GM12872 (cell line): ENCODE measurements around the gene CLNK.

Source experiments
- CTCF ChIP-seq: IDR thresholded peaks from 3 replicates; pipeline ENCODE4 v1.5.1; 2011; ENCODE audit warnings: low read depth, mild to moderate bottlenecking, low read length, moderate library complexity; ENCODE audit not compliant: insufficient read depth

CLNK gene

GRCh38 chr4:10715696-10716095 lies 31.1 kb upstream of the CLNK start:
- TF ChIP-seq CTCF = no peak

GRCh38 chr4:10715135-10715534 lies 30.6 kb upstream of the CLNK start:
- no peak for TF ChIP-seq CTCF

DNA sequence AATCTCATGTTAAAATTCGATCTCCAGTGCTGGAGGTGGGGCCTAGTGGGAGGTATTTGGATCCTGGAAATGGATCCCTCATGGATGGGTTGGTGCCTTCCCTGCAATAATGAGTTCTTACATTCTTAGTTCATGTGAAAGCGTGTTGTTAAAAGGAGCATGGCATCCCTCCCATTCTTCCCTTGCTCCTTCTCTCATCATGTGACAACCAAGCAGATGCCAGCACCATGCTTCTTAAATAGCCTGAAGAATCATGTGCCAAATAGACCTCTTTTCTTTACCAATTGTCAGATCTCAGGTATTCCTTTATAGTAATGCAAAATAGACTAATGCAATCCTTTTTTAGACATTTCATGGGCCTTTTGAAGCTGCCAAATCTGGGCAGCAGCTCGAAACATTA lies 29.0 kb upstream of the CLNK start:
- no peak for TF ChIP-seq CTCF

DNA sequence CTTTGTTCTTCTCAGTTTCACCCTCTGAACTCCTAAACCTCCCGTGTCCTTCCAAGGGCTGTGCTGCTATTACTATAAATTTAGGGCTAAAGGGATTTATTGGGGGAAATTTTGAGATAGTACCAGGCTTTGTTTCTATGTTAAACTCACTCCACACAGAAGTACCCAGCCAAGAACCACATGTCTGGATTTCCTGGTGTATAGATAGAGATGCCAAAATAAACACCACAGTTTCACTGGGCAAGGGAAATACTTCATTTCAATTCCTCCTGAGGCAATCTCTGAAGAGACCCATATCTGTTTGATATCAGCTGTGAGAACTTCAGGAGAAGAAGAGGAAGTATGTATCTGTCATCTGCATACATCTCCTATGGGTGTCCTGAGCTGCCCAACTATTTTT lies 21.7 kb upstream of the CLNK start:
- TF ChIP-seq CTCF = no peak

- TF ChIP-seq CTCF = no peak
These were observed 19.9 kb upstream of the CLNK start for GRCh38 chr4:10704430-10704810.

DNA sequence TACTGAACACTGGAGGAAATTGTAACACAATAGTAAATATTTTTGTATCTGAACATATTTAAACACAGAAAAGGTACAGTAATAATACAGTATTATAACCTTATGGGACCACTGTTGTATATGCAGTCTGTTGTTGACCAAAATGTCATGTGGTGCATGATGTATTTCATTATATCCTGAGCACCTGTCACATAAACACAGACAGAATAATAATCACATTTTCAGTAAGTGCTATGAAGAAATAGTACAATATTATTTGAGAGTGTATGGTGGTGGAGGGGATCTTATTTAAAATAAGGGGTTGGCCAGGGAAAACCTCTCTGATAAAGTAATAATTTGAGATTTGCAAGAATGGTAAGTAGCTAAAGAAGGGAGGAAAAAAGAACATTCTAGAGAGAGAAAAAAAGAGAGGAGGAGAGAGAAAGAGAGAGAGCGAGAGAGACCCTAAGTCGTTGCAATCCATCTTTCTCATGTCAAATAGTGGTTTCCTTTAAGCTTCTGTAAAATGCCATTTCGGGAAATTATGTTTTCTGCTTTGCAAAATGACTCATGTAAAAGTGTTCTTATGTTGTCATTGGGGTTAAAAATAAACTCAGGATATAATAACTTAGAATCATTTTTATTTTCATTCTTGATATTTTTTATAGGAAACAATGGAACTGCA lies 19.3 kb upstream of the CLNK start:
- no peak for TF ChIP-seq CTCF

DNA sequence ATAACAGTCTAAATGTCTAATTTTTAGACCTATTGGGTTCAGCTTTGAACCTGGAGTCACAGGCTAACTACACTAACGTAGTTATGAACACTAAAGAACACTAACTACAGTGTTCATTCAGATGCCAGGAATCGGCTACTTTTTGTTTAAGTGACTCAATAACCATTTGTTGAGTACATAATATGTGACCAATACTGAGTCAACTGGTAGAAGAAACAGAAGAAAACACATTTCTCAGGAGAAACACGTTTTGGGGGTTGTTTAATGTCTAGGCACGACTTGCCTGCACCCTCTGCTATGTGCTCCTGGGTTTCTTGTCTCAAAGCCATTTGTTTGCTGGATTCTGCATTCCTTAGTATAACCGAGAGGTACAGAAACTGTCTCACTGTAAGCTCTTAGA lies 18.6 kb upstream of the CLNK start:
- no peak for TF ChIP-seq CTCF
